Measurements from ENCODE around the gene PRRG2. TPM values are rescaled to one million over a fixed set of nuclear protein-coding genes. Genes with fewer than 3 reads are reported as not detected.

Gene PRRG2
- polyA plus RNA-seq, 3 donors from 2014 or later, result 0.78 TPM; not detected in 2

- H3K36me3 Mint-ChIP-seq, result no peaks in the 10 kb centered on the region
- no peak for DNase-seq
- H3K27me3 Mint-ChIP-seq (ENCODE audit: low read depth in 3 of 3), result peaks cover 5 to 9% (median 8%) of the 10 kb centered on the region in 3 donors
- H3K27ac Mint-ChIP-seq, result no peak overlapping the region
- H3K4me1 Mint-ChIP-seq, result peaks cover 8 to 12% of the 10 kb centered on the region in 2 donors
- H3K4me3 Mint-ChIP-seq, result no peak overlapping the region
- H3K9me3 Mint-ChIP-seq, result no peaks in the 10 kb centered on the region
Measured at GRCh38 chr19:49587227-49587626, 6.1 kb downstream of the PRRG2 start.

- peaks cover 0 to 2% (median 2%) of the 10 kb centered on the region in 3 donors for H3K36me3 Mint-ChIP-seq
- H3K4me1 Mint-ChIP-seq, result peaks cover 21 to 25% of the 10 kb centered on the region in 2 donors
- peak overlapping the region in 4 of 6 donors; percentile 5 to 41 (median 26) for H3K27ac Mint-ChIP-seq
- peaks cover 8 to 15% (median 10%) of the 10 kb centered on the region in 3 donors for H3K27me3 Mint-ChIP-seq (ENCODE audit: low read depth in 3 of 3)
- no peak for DNase-seq
- H3K4me3 Mint-ChIP-seq, result no peak overlapping the region
- H3K9me3 Mint-ChIP-seq, result no peaks in the 10 kb centered on the region
Measured at GRCh38 chr19:49588365-49589122, 7.4 kb downstream of the PRRG2 start.

- H3K4me3 Mint-ChIP-seq, result peak overlapping the region in 2 of 5 donors; percentile 9 to 13
Measured at GRCh38 chr19:49589502-49589905, 8.4 kb downstream of the PRRG2 start.

GRCh38 chr19:49590071-49590970 lies 9.2 kb downstream of the PRRG2 start:
- peaks cover 29 to 32% of the 10 kb centered on the region in 2 donors for H3K4me1 Mint-ChIP-seq
- H3K36me3 Mint-ChIP-seq, result peaks cover 0 to 5% (median 3%) of the 10 kb centered on the region in 3 donors
- peaks cover 8 to 16% (median 10%) of the 10 kb centered on the region in 3 donors for H3K27me3 Mint-ChIP-seq (ENCODE audit: low read depth in 3 of 3)
- H3K9me3 Mint-ChIP-seq, result no peaks in the 10 kb centered on the region
- peak; percentile 91 to 93 (median 92) for DNase-seq
- peak overlapping the region; percentile 81 to 95 (median 83) for H3K4me3 Mint-ChIP-seq
- H3K27ac Mint-ChIP-seq, result peak overlapping the region; percentile 67 to 91 (median 88)

More at GRCh38 chr19:49589502-49589905, 8.4 kb downstream of the PRRG2 start:
- Mint-ChIP-seq H3K27me3 (ENCODE audit: low read depth in 3 of 3) (peaks cover 8 to 16% (median 10%) of the 10 kb centered on the region in 3 donors), H3K9me3 (no peaks in the 10 kb centered on the region), H3K36me3 (peaks cover 0 to 5% (median 3%) of the 10 kb centered on the region in 3 donors), H3K27ac (peak overlapping the region; percentile 67 to 93 (median 80)), H3K4me1 (peaks cover 29 to 32% of the 10 kb centered on the region in 2 donors)
- no peak for DNase-seq

GRCh38 chr19:49590971-49591730 lies 10.0 kb downstream of the PRRG2 start, which contains the start of gene PRR12:
Gene PRR12, plus strand, starts transcription at chr19:49591182. Its CDS starts 473 bp downstream, at chr19:49591655.
- H3K9me3 Mint-ChIP-seq, result no peaks in the 10 kb centered on the region
- peak within 1 kb of the TSS; percentile 82 to 97 (median 91) for H3K27ac Mint-ChIP-seq
- H3K27me3 Mint-ChIP-seq (ENCODE audit: low read depth in 3 of 3), result peaks cover 8 to 14% (median 10%) of the 10 kb centered on the region in 3 donors
- DNase-seq, result peak; percentile 67 to 72 (median 71)
- H3K4me3 Mint-ChIP-seq, result peak within 1 kb of the TSS; percentile 81 to 95 (median 83)
- H3K36me3 Mint-ChIP-seq, result peaks cover 0 to 5% (median 3%) of the 10 kb centered on the region in 3 donors
- peaks cover 29 to 32% of the 10 kb centered on the region in 2 donors for H3K4me1 Mint-ChIP-seq

- DNase-seq, result peak; percentile 28 to 30 (median 30)
- Mint-ChIP-seq H3K27me3 (ENCODE audit: low read depth in 3 of 3) (peaks cover 8 to 14% (median 10%) of the 10 kb centered on the region in 3 donors), H3K4me1 (peaks cover 29 to 32% of the 10 kb centered on the region in 2 donors), H3K36me3 (peaks cover 0 to 5% (median 3%) of the 10 kb centered on the region in 3 donors), H3K27ac (peak overlapping the region; percentile 82 to 97 (median 90)), H3K4me3 (peak overlapping the region; percentile 81 to 95 (median 83)), H3K9me3 (no peaks in the 10 kb centered on the region)
Measured at GRCh38 chr19:49591731-49592485, 10.8 kb downstream of the PRRG2 start.

GRCh38 chr19:49592486-49593232 lies 11.5 kb downstream of the PRRG2 start:
- DNase-seq, result peak in 1 of 3 donors; percentile 11
- Mint-ChIP-seq H3K27ac (peak overlapping the region; percentile 82 to 97 (median 90)), H3K4me1 (peaks cover 29 to 32% of the 10 kb centered on the region in 2 donors), H3K4me3 (peak overlapping the region; percentile 78 to 95 (median 82)), H3K9me3 (no peaks in the 10 kb centered on the region), H3K36me3 (peaks cover 0 to 5% (median 3%) of the 10 kb centered on the region in 3 donors), H3K27me3 (ENCODE audit: low read depth in 3 of 3) (peaks cover 8 to 14% (median 10%) of the 10 kb centered on the region in 3 donors)

- DNase-seq, result peak; percentile 84 to 88 (median 86)
- H3K4me3 Mint-ChIP-seq, result peak overlapping the region; percentile 78 to 95 (median 82)
- peaks cover 29 to 32% of the 10 kb centered on the region in 2 donors for H3K4me1 Mint-ChIP-seq
- H3K9me3 Mint-ChIP-seq, result no peaks in the 10 kb centered on the region
- H3K27ac Mint-ChIP-seq, result peak overlapping the region; percentile 82 to 97 (median 90)
- H3K36me3 Mint-ChIP-seq, result peaks cover 0 to 5% (median 3%) of the 10 kb centered on the region in 3 donors
- peaks cover 8 to 14% (median 10%) of the 10 kb centered on the region in 3 donors for H3K27me3 Mint-ChIP-seq (ENCODE audit: low read depth in 3 of 3)
Measured at GRCh38 chr19:49593233-49594113, 12.4 kb downstream of the PRRG2 start.

GRCh38 chr19:49594157-49594992 lies 13.3 kb downstream of the PRRG2 start:
- peak overlapping the region; percentile 78 to 95 (median 82) for H3K4me3 Mint-ChIP-seq
- DNase-seq, result no peak
- peaks cover 0 to 6% (median 5%) of the 10 kb centered on the region in 3 donors for H3K36me3 Mint-ChIP-seq
- H3K9me3 Mint-ChIP-seq, result no peaks in the 10 kb centered on the region
- H3K4me1 Mint-ChIP-seq, result peaks cover 29 to 32% of the 10 kb centered on the region in 2 donors
- H3K27ac Mint-ChIP-seq, result peak overlapping the region; percentile 77 to 95 (median 88)
- peaks cover 8 to 14% (median 10%) of the 10 kb centered on the region in 3 donors for H3K27me3 Mint-ChIP-seq (ENCODE audit: low read depth in 3 of 3)
